A549 treated with AZD9567 at 1 μM for 4 hours (cell line): ENCODE results near the gene RGS19. TPM values are rescaled to one million over a fixed set of nuclear protein-coding genes. Genes with fewer than 3 reads are reported as not detected.

Experiments
- total RNA-seq: library from RNA; stranded (reverse); fragments of 200-300 nt; extraction: Qiagen RNA extraction; gene quantifications from 5 replicates; pipeline ENCODE4 v1.2.3, GENCODE V29; 2022; ENCODE audit not compliant: insufficient read depth

Gene RGS19
- 27.5 to 33.6 TPM (median 33.2 TPM) in 5 replicates for total RNA-seq

GRCh38 chr20:64079273-64080012, at the start of gene RGS19:
RGS19 (minus strand) TSS chr20:64079518; CDS start chr20:64076886, 2,632 bp downstream.

GRCh38 chr20:64106981-64107735, 27.8 kb upstream of the RGS19 start, which contains the start of gene NPBWR2:
NPBWR2 (minus strand) TSS chr20:64107565; CDS start chr20:64106831, 734 bp downstream.

GRCh38 chr20:64083804-64084684, 4.7 kb upstream of the RGS19 start, which contains the start of gene LKAAEAR1:
LKAAEAR1 (minus strand) TSS chr20:64084398; CDS start chr20:64084219, 179 bp downstream.

GRCh38 chr20:64080013-64080812, 895 bp upstream of the RGS19 start, which contains the start of gene OPRL1:
OPRL1 (plus strand) TSS chr20:64080082; CDS start chr20:64092721, 12,639 bp downstream.

GRCh38 chr20:64062596-64063388, 16.5 kb downstream of the RGS19 start, which contains the start of gene TCEA2:
TCEA2 (plus strand) TSS chr20:64063198; CDS start chr20:64063313, 115 bp downstream.

GRCh38 chr20:64049060-64049877, 30.0 kb downstream of the RGS19 start, which contains the start of gene SOX18:
SOX18 (minus strand) TSS chr20:64049639; CDS start chr20:64049516, 123 bp downstream.

GRCh38 chr20:64035933-64036345, 43.4 kb downstream of the RGS19 start, which contains the start of gene C20orf204:
C20orf204 (plus strand) TSS chr20:64036182; CDS start chr20:64036324, 142 bp downstream.

Other genes starting within 250 kb of the RGS19 start
- gene ZBTB46, start 248.3 kb downstream of the RGS19 start, total RNA-seq = 0.58 to 1.1 TPM (median 0.80 TPM) in 4 of 5 replicates, not detected in the other
- 0.07 TPM in 1 of 5 replicates, not detected in the others for gene ABHD16B, start 218.0 kb downstream of the RGS19 start, total RNA-seq
- gene TPD52L2, start 214.2 kb downstream of the RGS19 start, total RNA-seq = 133 to 157 TPM (median 139 TPM) in 5 replicates
- 29.7 to 33.2 TPM (median 30.4 TPM) in 5 replicates for gene DNAJC5, start 184.4 kb downstream of the RGS19 start, total RNA-seq
- gene UCKL1, start 123.1 kb downstream of the RGS19 start, total RNA-seq = 19.1 to 39.7 TPM (median 35.5 TPM) in 5 replicates
- gene ZNF512B, start 109.6 kb downstream of the RGS19 start, total RNA-seq = 8.7 to 13.9 TPM (median 12.9 TPM) in 5 replicates
- 0.03 TPM in 1 of 5 replicates, not detected in the others for gene SAMD10, start 99.9 kb downstream of the RGS19 start, total RNA-seq
- 54.2 to 57.0 TPM (median 55.7 TPM) in 5 replicates for gene PRPF6, start 98.4 kb downstream of the RGS19 start, total RNA-seq
- 0.32 to 0.64 TPM (median 0.42 TPM) in 4 of 5 replicates, not detected in the other for gene C20orf204, start 43.3 kb downstream of the RGS19 start, total RNA-seq
- gene SOX18, start 29.9 kb downstream of the RGS19 start, total RNA-seq = 1.6 to 2.8 TPM (median 2.2 TPM) in 4 of 5 replicates, not detected in the other
- gene TCEA2, start 16.3 kb downstream of the RGS19 start, total RNA-seq = 26.8 to 47.9 TPM (median 45.2 TPM) in 5 replicates
- 0.61 to 1.1 TPM (median 0.94 TPM) in 5 replicates for gene OPRL1, start 564 bp upstream of the RGS19 start, total RNA-seq
- 0.71 to 3.2 TPM (median 1.6 TPM) in 5 replicates for gene LKAAEAR1, start 4.9 kb upstream of the RGS19 start, total RNA-seq
- not detected in 5 replicates for gene NPBWR2, start 28.0 kb upstream of the RGS19 start, total RNA-seq
- 0.08 to 0.54 TPM (median 0.20 TPM) in 4 of 5 replicates, not detected in the other for gene MYT1, start 84.9 kb upstream of the RGS19 start, total RNA-seq
- 8.8 to 13.0 TPM (median 11.7 TPM) in 5 replicates for gene PCMTD2, start 176.2 kb upstream of the RGS19 start, total RNA-seq